HepG2 (cell line): ENCODE data around the gene ACBD5. TPM values are rescaled to one million over a fixed set of nuclear protein-coding genes. Genes with fewer than 3 reads are reported as not detected.

Experiments used
- ATAC-seq: fragments of 200-7000 bp; cut with Tn5 transposase; 3 replicates; pipeline ENCODE4 v1.9.1; 2020; ENCODE audit warnings: mild to moderate bottlenecking, moderate library complexity
- BruUV-seq: library from RNA; stranded (reverse); fragments of 400-500 nt; replicated peaks from 2 replicates; lab custom pipeline; 2021; lab: Mats Ljungman, UMichigan
- CTCF ChIA-PET: fragments of 300-600 bp; formaldehyde crosslinking; extraction: SDS; loops from one replicate; lab custom pipeline; 2021; ENCODE audit warnings: low total read pairs, inconsistent platforms, low intra/inter-chr PET ratio; lab: Yijun Ruan, JAX
- POLR2A ChIA-PET: fragments of 350-600 bp; sonication (Branson Sonifier 250); formaldehyde crosslinking; loops from one replicate; lab custom pipeline; 2020; ENCODE audit warnings: antibody characterized with exemption, inconsistent platforms; lab: Yijun Ruan, JAX
- DNase-seq: peaks from one replicate; pipeline ENCODE4 v3.0.0-alpha.2; 2015; ENCODE audit warnings: low spot score
- FAIRE-seq: peaks from 3 replicates; lab custom pipeline; 2011; peaks lifted over from hg19 to GRCh38; lab: Jason Lieb, UNC
- H2AFZ ChIP-seq: one replicate; pipeline ENCODE4 v1.6.1; 2011; ENCODE audit warnings: low read length, inconsistent platforms
- H3K27ac ChIP-seq: fragments of 300-600 bp; 3 replicates; pipeline ENCODE4 v1.8.0; 2011; ENCODE audit warnings: mixed run types, mild to moderate bottlenecking, mixed read lengths, low read length, inconsistent platforms; ENCODE audit not compliant: insufficient read depth; ENCODE audit errors: extremely low read length
- H3K27me3 ChIP-seq, 2 experiments: fragments of 200-600 bp in 1 of 2; 2 replicates in 1 of 2; 3 replicates in 1 of 2; pipeline versions ENCODE4 v1.6.0 to v1.8.0; 2011; ENCODE audit warnings: low read length in 2 of 2, mild to moderate bottlenecking in 2 of 2, moderate library complexity in 2 of 2, inconsistent platforms in 1 of 2; ENCODE audit not compliant: insufficient read depth in 2 of 2, control insufficient read depth in 1 of 2
- H3K36me3 ChIP-seq, 2 experiments: fragments of 200-600 bp in 1 of 2; replicated peaks in 1 of 2; 2 replicates in 1 of 2; 3 replicates in 1 of 2; pipeline versions ENCODE4 v1.5.1 to v1.8.0; 2011; ENCODE audit warnings: low read length in 2 of 2, inconsistent platforms in 1 of 2; ENCODE audit not compliant: insufficient read depth in 2 of 2, control insufficient read depth in 1 of 2
- H3K4me1 ChIP-seq: 2 replicates; pipeline ENCODE4 v1.5.1; 2012; ENCODE audit warnings: low read length, inconsistent platforms; ENCODE audit not compliant: insufficient read depth
- H3K4me2 ChIP-seq: 2 replicates; pipeline ENCODE4 v1.6.0; 2011; ENCODE audit warnings: low read depth, low read length, inconsistent platforms
- H3K4me3 ChIP-seq, 3 experiments: fragments of 200-600 bp in 1 of 3; sonication (generic), shearing (Covaris generic) in 1 of 3; replicated peaks in 1 of 3; 2 replicates each; pipeline ENCODE4 v1.5.1; 2011 to 2016; ENCODE audit warnings: low read length in 3 of 3, inconsistent platforms in 2 of 3, low read depth in 2 of 3, mild to moderate bottlenecking in 2 of 3, control low read depth in 1 of 3, mixed read lengths in 1 of 3; ENCODE audit not compliant: insufficient read depth in 1 of 3
- H3K79me2 ChIP-seq: one replicate; pipeline ENCODE4 v1.6.1; 2011; ENCODE audit warnings: low read length, inconsistent platforms; ENCODE audit not compliant: insufficient read depth
- H3K9ac ChIP-seq: 2 replicates; pipeline ENCODE4 v1.6.0; 2011; ENCODE audit warnings: mild to moderate bottlenecking, low read depth, low read length, inconsistent platforms; ENCODE audit not compliant: insufficient read depth
- H3K9me3 ChIP-seq: 2 replicates; pipeline ENCODE4 v1.5.1; 2012; ENCODE audit warnings: mild to moderate bottlenecking, low read length
- H4K20me1 ChIP-seq: 2 replicates; pipeline ENCODE4 v1.6.0; 2011; ENCODE audit warnings: inconsistent platforms, mild to moderate bottlenecking, low read length, moderate library complexity; ENCODE audit not compliant: insufficient read depth
- NCOA1 ChIP-seq: sonication (generic); formaldehyde crosslinking; IDR thresholded peaks from 2 replicates; pipeline ENCODE4 v1.9.0; 2021; ENCODE audit warnings: missing genetic modification reagents
- SMC3 ChIP-seq: IDR thresholded peaks from 2 replicates; pipeline ENCODE4 v1.6.1; 2011; ENCODE audit warnings: low read length, improper control_type of control experiment
- STAG1 ChIP-seq: sonication (generic); formaldehyde crosslinking; IDR thresholded peaks from 2 replicates; pipeline ENCODE4 v1.4.0; 2020; ENCODE audit warnings: missing genetic modification reagents
- ZC3H13 ChIP-seq: sonication (generic); formaldehyde crosslinking; IDR thresholded peaks from 2 replicates; pipeline ENCODE4 v1.8.1; 2023; ENCODE audit warnings: mild to moderate bottlenecking, missing genetic modification reagents, moderate library complexity
- ZNF33B ChIP-seq: sonication (generic); formaldehyde crosslinking; IDR thresholded peaks from 2 replicates; pipeline ENCODE4 v1.5.1; 2020; ENCODE audit warnings: mild to moderate bottlenecking, missing genetic modification reagents
- WGBS: methylation state at CpG from one replicate; pipeline ENCODE4 v1.1.6; 2017; ENCODE audit warnings: low lambda C conversion rate; 5-methylcytosine and 5-hydroxymethylcytosine counted together
- in situ Hi-C: cut with HindIII; loops from 2 replicates; pipeline ENCODE4 v1.10.0; 2017; ENCODE audit warnings: low pct_unique_long_range_greater_than_20kb; ENCODE audit not compliant: extremely low pct_ligation_motif_present
- intact Hi-C: fragments of 100-400 bp; cut with micrococcal nuclease; formaldehyde crosslinking; loops from one replicate; pipeline ENCODE4 v1.10.0; 2022; ENCODE audit not compliant: unreplicated experiment
- polyA plus RNA-seq, 8 experiments: library from polyadenylated mRNA; depleted of rRNA in 3 of 8; stranded (reverse) in 7 of 8; unstranded in 1 of 8; fragments of >200 nt; fragmentation: Illumina TruSeq in 4 of 8; extraction: Trizol in 4 of 8; gene quantifications; 2 replicates each; pipeline versions ENCODE4 v1.2.1 to v1.2.3, GENCODE V29; 2011 to 2016; ENCODE audit warnings: low read depth in 4 of 8, missing spikeins in 1 of 8, mixed read lengths in 1 of 8; ENCODE audit not compliant: insufficient read depth in 1 of 8
- total RNA-seq, 5 experiments: library from RNA; depleted of rRNA; stranded (reverse); fragments of >200 nt; fragmentation: Illumina TruSeq; extraction: Trizol; gene quantifications; 2 replicates each; pipeline ENCODE4 v1.2.3, GENCODE V29; 2016; ENCODE audit warnings: low read depth in 1 of 5
- TF ChIP-seq, protein P1 (sequence below): sonication (generic); formaldehyde crosslinking; IDR thresholded peaks from 2 replicates; pipeline ENCODE4 v1.5.0; 2020; ENCODE audit warnings: mild to moderate bottlenecking, missing genetic modification reagents, moderate library complexity
- TF ChIP-seq, protein P2 (sequence below): sonication (generic); formaldehyde crosslinking; IDR thresholded peaks from 2 replicates; pipeline ENCODE4 v1.4.0; 2020; ENCODE audit warnings: missing genetic modification reagents

The ACBD5 gene
- total and polyA plus RNA-seq, 2 of the 13 experiments (the other 11 are each of a cell fraction or from before 2014, with no cell fraction given): 10.3 to 14.8 TPM

DNA sequence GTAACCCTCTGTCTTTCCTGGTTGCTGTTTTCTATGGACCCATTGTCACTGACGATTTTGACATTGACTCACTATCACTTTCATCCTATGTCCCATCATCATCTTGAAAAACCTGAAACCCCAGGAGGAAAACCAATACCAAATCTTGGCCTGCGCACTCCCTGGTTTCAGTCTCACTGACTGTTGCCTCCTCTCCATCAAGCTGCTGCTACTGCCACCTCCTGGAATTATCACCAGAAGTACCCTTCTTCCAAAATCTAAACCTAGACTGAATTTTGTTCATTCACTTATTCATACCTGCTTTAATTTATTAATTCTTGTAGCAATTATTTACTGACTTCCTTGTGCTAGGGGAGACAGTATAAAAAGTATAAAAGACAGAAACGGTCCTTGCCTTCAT, 44.5 kb upstream of the ACBD5 start:
- no peaks in the 10 kb centered on the region for H3K4me1 ChIP-seq
- H3K27ac ChIP-seq: no peak overlapping the region
- CTCF ChIA-PET: interaction anchor here (1.2 kb wide), 1 partner anchor 61 kb away, joined by 3 read pairs; no protein-coding TSS in a partner anchor
- ATAC-seq (peak; percentile 48; the same call in 2 of the 3 replicates), FAIRE-seq (no peak), DNase-seq (peak; percentile 6)
- H3K9ac ChIP-seq: no peak overlapping the region
- no TSS peak for BruUV-seq
- WGBS: 28% methylated on average over 3 of the region's 3 CpGs
- intact Hi-C loops (loop anchor here (1.0 kb wide), 1 partner anchor 61 kb away; no protein-coding TSS in a partner anchor), in situ Hi-C loops (no loop called here)
- H3K79me2 ChIP-seq: no peaks in the 10 kb centered on the region
- H3K4me2 ChIP-seq: no peak overlapping the region
- no peak overlapping the region for H3K4me3 ChIP-seq
- H3K9me3 ChIP-seq: no peaks in the 10 kb centered on the region
- no peaks in the 10 kb centered on the region for H4K20me1 ChIP-seq
- TF ChIP-seq STAG1 (CRISPR knock-in tag) (peak; percentile 65), ZC3H13 (CRISPR knock-in tag) (no peak), ZNF33B (CRISPR knock-in tag) (no peak), SMC3 (peak; percentile 41; the same call in 1 of the 2 replicates), NCOA1 (CRISPR knock-in tag) (no peak)
- TF ChIP-seq, protein P1, sequence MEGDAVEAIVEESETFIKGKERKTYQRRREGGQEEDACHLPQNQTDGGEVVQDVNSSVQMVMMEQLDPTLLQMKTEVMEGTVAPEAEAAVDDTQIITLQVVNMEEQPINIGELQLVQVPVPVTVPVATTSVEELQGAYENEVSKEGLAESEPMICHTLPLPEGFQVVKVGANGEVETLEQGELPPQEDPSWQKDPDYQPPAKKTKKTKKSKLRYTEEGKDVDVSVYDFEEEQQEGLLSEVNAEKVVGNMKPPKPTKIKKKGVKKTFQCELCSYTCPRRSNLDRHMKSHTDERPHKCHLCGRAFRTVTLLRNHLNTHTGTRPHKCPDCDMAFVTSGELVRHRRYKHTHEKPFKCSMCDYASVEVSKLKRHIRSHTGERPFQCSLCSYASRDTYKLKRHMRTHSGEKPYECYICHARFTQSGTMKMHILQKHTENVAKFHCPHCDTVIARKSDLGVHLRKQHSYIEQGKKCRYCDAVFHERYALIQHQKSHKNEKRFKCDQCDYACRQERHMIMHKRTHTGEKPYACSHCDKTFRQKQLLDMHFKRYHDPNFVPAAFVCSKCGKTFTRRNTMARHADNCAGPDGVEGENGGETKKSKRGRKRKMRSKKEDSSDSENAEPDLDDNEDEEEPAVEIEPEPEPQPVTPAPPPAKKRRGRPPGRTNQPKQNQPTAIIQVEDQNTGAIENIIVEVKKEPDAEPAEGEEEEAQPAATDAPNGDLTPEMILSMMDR (CRISPR knock-in tag): peak; percentile 49
- TF ChIP-seq, protein P2, sequence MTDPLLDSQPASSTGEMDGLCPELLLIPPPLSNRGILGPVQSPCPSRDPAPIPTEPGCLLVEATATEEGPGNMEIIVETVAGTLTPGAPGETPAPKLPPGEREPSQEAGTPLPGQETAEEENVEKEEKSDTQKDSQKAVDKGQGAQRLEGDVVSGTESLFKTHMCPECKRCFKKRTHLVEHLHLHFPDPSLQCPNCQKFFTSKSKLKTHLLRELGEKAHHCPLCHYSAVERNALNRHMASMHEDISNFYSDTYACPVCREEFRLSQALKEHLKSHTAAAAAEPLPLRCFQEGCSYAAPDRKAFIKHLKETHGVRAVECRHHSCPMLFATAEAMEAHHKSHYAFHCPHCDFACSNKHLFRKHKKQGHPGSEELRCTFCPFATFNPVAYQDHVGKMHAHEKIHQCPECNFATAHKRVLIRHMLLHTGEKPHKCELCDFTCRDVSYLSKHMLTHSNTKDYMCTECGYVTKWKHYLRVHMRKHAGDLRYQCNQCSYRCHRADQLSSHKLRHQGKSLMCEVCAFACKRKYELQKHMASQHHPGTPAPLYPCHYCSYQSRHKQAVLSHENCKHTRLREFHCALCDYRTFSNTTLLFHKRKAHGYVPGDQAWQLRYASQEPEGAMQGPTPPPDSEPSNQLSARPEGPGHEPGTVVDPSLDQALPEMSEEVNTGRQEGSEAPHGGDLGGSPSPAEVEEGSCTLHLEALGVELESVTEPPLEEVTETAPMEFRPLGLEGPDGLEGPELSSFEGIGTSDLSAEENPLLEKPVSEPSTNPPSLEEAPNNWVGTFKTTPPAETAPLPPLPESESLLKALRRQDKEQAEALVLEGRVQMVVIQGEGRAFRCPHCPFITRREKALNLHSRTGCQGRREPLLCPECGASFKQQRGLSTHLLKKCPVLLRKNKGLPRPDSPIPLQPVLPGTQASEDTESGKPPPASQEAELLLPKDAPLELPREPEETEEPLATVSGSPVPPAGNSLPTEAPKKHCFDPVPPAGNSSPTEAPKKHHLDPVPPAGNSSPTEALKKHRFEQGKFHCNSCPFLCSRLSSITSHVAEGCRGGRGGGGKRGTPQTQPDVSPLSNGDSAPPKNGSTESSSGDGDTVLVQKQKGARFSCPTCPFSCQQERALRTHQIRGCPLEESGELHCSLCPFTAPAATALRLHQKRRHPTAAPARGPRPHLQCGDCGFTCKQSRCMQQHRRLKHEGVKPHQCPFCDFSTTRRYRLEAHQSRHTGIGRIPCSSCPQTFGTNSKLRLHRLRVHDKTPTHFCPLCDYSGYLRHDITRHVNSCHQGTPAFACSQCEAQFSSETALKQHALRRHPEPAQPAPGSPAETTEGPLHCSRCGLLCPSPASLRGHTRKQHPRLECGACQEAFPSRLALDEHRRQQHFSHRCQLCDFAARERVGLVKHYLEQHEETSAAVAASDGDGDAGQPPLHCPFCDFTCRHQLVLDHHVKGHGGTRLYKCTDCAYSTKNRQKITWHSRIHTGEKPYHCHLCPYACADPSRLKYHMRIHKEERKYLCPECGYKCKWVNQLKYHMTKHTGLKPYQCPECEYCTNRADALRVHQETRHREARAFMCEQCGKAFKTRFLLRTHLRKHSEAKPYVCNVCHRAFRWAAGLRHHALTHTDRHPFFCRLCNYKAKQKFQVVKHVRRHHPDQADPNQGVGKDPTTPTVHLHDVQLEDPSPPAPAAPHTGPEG (CRISPR knock-in tag): no peak
- no peaks in the 10 kb centered on the region for H3K27me3 ChIP-seq
- no peaks in the 10 kb centered on the region for H3K36me3 ChIP-seq
- no peak overlapping the region for H2AFZ ChIP-seq
- POLR2A ChIA-PET: no interaction called here
